Suprapubic skin (tissue), 4 donors: ENCODE results near the gene FBLIM1.
A peak's percentile ranks its signal among the peaks of the same experiment; 100 is the strongest.

ENCODE experiments used
- CTCF ChIP-seq, 2 donors: fragments of 200-600 bp in 1 of 2; fragments of 450-650 bp in 1 of 2; sonication (generic) in 1 of 2; IDR thresholded peaks; one replicate each; pipeline ENCODE4 v1.5.1; 2016 to 2019; ENCODE audit warnings: antibody characterized with exemption in 2 of 2, mild to moderate bottlenecking in 1 of 2, moderate library complexity in 1 of 2
- EP300 ChIP-seq: sonication (generic); formaldehyde crosslinking; IDR thresholded peaks from one replicate; pipeline ENCODE4 v1.6.1; 2017; ENCODE audit warnings: antibody characterized with exemption
- POLR2A ChIP-seq, 2 donors: fragments of 450-650 bp; IDR thresholded peaks; one replicate each; pipeline ENCODE4 v1.6.1; 2017; ENCODE audit warnings: antibody characterized with exemption in 2 of 2, mild to moderate bottlenecking in 2 of 2, moderate library complexity in 2 of 2
- POLR2AphosphoS5 ChIP-seq, 3 donors: sonication (generic); formaldehyde crosslinking; IDR thresholded peaks; one replicate each; pipeline ENCODE4 v1.6.1; 2017; ENCODE audit warnings: antibody characterized with exemption in 3 of 3

GRCh38 chr1:15833069-15833679 lies 74.6 kb downstream of the FBLIM1 start:
- TF ChIP-seq CTCF (IDR thresholded peaks at IDR 0.05): no peak
- no peak for TF ChIP-seq POLR2A (IDR thresholded peaks at IDR 0.05)
- TF ChIP-seq EP300: no peak
- TF ChIP-seq POLR2AphosphoS5 (IDR thresholded peaks at IDR 0.05): peak in 2 of 3 donors; percentile 17 to 57
